ENCODE data around the gene MGMT.

Gene MGMT

DNA sequence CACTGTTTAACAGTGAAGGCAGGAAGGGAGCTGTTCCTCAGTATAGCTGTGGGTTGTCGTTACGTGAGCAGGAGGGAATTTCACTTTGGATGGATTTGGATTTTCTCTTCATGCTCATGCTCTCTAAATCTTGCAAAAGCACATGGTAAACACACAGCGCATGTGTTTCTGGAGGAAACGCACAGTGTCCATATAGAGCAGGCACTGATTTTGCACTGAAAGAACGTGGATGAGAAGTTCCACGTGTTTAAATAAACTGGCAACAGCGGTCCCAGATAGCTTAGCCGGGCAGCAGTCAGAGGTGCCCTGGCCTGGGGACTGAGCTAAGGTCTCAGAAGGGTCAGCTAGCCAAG, 188.6 kb downstream of the MGMT start:
- no peak for DNase-seq (ENCODE audit: low read depth)

DNA sequence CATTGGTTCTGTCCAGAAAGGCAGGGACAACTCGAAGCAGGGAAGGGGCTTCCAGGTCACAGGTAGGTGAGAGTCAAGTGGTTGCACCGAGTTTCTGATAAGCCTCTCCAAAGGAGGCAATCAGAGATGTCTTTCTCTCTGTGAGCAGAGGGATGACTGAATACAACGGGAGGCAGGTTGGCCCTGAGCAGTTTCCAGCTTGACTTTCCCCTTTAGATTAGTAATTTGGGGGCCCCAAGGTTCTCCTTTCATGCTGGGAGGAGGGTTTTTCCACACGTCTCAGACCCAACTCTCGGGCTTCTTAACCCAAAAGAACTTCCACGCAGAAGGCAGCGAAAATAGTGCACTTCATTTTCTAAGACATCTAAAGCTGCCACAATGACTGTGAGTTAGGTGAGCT, 189.6 kb downstream of the MGMT start:
- no peak for DNase-seq (ENCODE audit: low read depth)

DNA sequence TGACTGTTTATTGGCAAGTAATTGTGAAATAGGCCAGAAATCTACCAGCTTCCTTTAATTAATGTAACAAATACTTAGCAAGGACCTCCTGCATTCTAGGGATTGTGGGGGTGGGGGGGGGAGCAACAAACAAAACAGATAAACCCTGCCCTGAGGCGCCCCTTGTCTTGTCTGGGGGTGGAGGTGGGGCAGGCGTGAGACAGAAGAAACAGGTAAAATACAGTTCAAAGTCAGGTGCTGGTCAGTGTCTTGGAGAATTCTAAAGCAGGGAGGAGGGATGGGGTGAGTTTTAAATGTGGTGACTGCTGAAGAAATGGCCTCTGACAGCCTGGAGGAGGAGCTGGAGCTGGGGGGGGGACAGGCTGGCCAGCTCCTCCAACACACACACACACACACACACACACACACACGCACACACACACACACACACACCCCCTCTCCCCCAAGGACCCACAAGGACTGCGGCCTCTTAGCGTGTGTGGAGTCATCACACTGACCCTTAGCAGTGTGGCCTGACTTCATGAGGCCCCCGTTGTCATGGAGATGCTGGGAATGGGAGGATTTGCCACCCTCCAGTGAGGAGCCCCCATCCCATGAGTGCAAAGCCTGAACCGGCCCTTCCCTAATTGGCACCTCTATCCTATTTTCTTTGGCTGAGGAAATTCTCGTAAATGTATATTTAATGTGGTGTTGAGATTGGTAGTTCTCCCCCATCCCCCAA, 190.4 kb downstream of the MGMT start:
- no peak for DNase-seq (ENCODE audit: low read depth)

DNA sequence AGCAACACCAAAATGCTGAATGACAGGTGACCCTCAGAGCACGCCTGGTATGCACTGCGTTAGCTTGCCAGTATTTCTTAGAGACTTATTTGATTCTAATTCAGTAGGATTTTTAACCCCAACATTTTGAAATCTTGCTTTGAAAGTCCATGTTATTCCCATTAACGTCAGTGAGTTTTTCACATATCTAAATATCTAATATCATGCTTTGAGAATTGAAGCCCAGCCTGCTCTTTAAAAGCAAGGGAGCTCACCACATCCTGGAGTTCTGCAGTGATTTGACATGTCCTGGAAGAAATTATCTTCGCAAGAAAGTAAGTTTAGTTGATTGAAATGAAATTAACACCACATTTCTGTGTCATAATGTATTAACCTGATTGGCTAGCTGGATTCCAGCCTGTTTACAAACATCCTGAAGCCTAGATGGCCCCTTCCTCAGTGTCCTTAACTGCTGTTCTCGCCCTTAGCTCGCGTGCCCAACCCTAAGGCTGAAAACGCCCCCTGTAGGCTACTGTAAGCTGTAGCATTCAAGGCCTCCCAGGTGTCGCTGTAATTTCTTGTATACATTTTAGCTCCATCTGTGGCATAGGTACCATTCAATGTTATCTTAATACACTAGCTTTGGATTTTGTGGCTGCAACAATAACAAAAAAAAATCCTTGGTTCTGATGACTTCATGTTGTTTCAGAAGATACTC, 191.5 kb downstream of the MGMT start:
- no peak for DNase-seq (ENCODE audit: low read depth)

DNA sequence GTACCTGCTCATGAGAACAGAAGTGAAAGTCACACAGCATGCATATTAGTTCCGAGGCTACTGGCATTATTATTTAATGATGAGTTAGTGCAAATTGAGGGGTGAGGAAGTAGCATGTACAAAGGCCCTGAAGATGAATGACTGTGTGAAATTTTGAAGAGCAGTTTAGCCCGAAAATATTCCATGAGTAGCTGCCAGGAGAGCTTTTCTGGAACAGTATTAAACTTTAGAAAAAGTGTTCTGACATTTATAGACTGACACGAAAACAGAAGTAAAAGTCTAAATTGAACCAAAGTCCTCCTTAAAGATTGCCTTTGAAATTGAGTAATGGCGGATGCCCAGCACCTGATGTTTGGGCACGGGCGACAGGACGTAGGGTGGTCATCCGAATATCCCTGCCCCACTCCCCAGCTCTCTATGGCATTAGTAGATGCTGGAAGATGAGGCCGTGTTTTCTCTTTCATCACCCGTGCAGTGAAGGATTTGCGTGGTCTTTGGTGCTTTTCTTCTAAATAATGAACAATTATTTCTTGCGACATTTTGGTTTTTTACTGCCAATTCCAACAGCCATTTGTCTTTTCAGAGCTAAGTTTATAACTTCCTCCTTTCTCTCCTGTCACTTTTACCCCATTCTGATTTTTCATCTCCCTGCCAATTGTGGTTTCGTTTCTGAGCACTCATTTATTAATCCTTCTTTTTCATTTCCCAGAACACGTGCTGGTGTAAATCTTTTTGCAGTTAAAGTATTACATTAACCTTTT, 192.6 kb downstream of the MGMT start:
- no peak for DNase-seq (ENCODE audit: low read depth)

DNA sequence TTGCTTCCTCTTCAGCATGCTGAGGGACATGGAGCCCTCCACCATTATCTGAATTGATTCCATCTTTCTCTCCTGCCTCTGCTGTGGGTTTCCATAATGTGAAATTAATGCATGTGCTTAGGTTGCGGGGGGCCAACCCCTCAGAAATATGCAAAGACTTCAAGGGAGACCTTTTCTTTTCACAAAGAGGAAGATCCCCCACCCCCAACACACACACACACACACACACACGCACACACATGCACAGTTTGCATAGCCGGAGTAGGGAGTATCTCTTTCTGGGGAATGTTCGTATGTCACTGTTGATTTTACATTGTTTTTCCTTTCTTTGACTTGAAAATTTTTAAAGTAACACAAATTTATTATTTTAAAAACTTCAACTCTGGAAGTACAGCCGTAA, 193.5 kb downstream of the MGMT start:
- DNase-seq (ENCODE audit: low read depth): no peak

DNA sequence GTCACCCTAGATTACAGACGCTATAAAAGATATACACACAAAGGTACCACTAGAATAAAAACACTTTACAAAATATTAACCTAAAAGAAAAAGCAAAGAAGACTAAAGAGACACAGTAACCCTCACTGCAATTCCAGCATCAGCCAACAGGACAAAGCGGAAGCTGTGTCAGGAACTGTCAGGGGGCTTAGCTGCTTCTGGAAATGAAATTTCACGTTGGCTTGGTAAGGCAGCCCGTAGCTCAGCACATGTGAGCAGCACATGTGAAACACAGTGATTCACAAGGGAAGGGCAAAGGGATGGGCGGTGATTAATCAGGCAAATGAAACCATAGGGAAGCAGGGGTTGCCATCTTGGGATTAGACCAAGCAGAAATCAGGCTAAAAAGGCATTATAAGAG, 195.4 kb downstream of the MGMT start:
- no peak for DNase-seq (ENCODE audit: low read depth)

DNA sequence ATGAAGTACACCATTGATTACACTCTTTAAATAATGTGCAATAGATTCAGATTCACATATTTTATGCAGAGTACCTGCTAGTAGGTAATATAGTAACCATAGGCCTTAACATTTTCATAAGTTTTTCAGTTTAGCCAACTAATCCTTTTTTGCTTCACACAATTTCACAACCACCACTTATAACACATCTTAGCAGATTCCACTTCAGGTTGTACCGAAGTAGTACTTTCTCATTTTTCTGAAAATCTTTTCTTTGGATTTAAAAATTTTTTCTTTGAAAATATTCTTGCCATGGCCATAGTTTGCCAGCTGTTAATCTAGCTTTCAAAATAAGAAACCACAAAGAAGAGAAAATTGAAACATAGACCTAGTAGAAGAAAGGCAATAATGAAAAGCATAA, 203.1 kb downstream of the MGMT start:
- no peak for DNase-seq (ENCODE audit: low read depth)

DNA sequence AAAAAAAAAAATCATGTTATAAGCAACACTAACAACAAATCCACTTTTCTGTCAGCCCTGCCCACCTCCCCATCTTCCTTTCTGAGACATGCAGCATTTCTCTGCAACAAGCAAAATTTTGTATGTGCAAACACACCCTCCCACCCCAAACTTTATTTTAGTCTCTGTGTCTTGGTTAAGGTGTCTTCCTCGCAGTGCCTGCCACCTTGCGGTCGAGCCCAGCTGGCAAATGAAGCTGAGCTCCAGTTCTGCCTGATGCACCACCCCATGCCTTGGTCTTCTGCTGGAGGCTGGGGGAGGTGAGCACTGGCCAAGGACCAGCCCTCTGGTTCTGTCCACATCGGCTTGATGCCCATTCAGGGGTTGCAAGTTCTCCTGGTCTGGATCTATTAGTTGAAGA, 206.3 kb downstream of the MGMT start:
- no peak for DNase-seq (ENCODE audit: low read depth)

DNA sequence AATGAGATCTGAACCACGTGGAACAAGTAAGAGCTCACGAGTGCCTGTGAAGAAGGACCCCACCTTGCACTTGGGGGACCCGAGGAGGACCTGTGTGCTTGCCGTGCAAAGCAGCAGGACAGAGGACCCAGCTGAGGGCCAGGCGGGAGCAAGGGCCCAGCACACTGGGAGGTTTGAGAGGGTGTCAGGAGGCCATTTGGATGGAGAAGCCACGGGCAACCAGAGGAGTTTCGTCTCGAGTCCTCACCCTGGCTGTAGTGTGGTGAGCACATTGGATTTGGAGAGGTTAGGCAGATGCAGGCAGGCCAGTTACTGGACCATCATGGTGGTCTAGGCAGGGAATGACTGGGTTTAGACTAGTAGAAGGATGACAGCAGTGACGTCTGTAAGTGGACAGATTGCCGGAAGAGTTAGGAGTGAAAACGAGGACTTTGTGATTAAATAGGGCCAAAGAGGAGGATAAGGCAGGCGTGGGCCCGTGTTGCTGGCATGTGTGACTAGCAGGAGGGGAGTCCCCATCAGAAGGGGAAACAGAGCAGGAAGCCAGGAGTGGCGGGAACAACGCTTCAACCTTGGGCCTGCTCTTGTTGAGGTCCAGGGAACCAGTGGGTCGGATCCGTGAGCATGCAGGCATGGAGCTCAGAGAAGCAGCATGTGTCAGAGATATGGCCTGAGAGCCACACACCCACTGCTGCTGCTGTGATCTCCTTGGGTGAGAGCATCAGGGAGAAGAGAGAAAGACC, 208.2 kb downstream of the MGMT start:
- DNase-seq (ENCODE audit: low read depth): no peak

DNA sequence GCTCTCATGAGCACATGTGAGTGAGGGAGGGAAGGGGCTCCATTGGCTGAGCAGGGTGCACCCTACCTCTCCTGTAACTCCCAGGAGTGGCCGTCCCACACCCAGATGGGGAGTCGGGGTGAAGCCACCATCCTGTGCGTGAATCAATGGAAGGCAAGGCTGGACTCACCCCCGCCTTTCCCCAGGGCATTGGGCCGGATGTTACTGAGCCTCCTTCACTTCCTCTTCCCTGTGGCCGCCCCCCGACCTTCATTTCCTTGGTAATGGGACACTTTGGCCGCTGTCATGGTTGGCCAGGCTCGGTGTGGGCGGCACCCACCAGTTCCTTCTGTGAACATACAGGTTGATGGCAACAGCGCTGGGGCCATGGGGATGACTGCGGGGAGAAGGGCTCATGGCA, 209.0 kb downstream of the MGMT start:
- no peak for DNase-seq (ENCODE audit: low read depth)

DNA sequence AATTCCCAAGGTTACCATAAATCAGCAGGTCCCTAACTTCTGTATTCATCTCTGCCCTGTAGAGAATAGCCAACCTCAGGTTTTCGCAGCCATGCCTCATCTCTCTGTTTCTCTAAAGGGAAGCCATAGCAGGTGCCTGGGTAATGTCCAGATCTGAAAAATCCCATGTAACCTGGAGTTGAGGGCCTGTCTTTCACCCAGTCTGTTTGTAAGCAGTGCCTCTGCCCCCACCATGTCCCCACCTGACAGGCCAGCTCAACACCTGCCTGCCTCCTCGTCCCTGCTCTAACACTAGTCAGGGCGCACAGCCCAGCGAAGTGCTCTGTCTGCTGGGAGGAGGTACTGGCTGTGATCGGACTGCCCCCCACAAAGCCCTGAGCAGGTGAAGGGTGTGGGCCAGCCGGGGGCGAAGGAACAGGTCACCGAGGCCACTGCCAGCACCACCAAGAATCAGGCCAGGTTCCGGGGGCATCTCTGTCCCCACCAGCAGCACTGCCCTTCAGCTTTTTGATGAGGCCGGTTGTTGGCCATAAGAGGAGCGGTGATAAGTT, 210.4 kb downstream of the MGMT start:
- no peak for DNase-seq (ENCODE audit: low read depth)

DNA sequence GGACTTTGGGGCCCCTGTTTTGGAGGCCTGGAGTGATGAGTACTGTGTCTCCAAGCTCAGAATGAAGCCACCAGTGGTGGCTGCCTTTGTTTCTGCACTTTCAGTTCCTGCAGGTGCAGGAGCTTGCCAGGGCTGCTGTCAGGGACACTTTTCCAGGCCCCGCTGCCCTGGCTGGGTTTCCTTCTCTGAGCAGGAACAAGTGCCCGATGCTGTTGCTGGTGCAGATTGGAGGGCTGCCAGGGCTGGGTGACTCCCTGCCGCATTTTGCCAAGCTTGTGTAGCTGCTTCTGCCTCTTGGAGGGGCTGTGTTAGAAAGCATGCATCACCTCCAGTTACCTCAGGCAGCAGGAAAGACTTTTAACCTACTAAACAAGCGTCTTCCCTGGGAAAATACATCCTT, 211.1 kb downstream of the MGMT start:
- DNase-seq (ENCODE audit: low read depth): no peak

DNA sequence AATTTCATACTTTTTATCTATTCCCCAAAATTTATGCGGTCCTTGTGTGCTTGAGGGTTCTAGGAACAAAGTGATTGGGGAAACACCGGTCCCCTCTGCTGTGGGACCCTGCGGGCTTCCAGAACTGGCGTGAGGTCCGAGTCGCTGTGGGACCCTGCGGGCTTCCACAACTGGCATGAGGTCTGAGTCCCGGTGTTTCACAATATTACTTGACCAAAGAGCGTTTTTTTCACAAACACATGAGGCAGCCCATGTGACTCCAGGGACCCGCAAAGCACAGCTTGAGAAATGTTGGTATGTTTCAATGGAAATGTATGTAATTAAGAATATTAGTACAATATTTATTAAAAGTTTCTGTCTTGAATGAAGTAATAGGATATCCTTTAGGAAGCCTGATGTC, 212.2 kb downstream of the MGMT start:
- no peak for DNase-seq (ENCODE audit: low read depth)

DNA sequence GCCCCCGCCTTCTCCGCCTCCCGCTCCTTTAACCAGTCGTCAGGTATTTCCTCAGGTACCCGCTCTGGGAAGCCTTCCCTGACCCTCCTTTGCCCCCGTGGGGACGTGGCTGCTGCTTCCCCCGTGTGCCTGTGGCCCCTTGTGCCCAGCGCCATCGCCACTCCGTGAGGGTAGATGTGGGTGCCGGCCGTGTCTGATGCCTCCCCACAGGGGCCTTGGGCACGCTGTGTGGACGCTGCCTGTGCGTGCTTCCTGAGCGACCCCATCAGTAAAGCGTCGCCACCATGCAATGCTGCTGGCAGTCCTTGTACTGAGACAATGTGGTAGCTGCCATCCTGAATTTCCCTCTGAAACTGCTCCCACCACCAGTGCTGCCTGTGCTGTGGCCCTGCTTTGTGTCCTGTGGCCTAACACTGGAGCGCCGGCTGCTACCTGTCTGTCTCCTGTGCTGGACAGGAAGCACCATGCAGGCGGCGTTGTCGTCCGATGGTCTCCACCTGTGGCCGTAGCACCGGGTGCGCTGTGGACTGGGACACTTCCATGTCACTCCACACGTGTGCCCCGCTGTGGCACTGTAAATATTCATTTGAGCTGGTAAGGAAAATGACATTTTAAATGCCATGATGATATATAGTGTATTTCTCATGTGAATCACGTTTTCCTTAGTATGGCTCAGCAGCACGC, 213.8 kb downstream of the MGMT start:
- no peak for DNase-seq (ENCODE audit: low read depth)

DNA sequence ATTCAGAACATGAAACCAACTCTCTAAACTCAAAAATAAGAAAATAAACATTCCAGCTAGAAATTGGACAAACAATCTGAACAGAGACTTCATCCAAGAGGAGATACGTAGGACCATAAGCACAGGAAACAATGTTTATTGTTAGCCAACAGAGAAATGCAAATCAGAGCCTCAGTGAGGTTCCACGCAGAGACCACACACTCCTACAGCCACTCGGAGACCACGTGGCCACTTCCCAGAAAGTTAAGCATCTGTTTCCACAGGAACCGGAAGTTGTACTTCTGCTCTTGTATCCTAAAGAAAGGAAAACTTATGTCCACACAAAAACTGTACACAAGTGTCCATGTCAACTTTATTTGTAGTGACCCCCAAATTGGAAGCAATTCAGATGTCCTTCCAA, 214.8 kb downstream of the MGMT start:
- DNase-seq (ENCODE audit: low read depth): no peak

DNA sequence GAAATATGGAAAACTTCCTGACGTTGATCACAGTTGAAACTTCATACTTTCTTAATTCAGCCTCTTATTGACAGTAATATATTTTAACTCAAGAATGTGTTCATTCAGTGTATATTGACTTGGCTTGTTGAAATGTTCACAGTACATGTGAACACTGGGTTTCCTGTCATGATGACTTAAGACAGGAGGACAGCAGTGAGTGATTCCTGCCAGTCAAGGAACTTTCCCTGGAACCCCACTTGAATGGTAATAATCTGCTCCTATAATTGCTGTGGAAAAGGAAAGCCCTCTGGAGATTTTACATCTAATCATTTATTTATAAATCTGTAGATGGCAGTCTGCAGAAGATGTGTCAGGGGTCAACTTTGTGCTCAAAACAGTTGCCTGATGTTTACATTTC, 216.5 kb downstream of the MGMT start:
- DNase-seq (ENCODE audit: low read depth): no peak

DNA sequence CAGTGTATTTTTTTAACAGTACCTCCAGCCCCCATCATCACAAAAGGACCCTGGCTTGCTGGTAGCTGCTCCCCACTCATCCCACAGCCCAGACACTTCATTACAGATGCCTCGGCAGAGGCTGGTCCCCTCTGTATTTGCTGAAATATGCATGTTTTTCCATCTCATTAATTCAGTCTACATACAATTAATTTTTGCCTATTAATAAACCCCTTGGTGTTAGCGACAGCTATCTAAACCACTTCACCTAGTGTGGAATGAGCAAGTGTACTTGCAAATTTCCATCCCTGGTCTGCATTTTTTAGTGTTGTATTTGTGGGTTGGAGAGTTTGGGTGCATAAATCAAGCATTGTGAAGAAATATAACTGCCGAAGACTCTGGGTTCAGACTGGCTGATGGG, 216.9 kb downstream of the MGMT start:
- DNase-seq (ENCODE audit: low read depth): no peak

DNA sequence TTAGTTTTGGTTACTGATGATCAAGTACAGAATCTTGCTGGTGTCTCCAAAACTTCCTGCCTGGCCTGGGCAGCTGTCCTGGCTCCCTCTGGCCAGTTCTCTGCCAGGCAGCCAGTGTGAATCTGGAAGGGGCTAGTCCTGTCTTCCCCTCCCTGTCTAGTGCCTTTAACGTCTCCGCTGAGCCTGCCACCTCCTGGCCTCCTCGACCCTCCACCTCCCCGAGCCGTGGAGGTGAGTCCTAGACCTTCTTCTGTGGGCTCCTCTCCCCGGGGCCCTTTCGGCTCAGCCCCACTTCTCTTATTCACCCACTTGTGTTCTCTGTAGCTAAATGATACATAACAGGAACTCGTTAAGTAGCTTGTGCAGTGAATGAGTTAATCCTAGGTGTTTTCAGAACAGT, 218.2 kb downstream of the MGMT start:
- DNase-seq (ENCODE audit: low read depth): no peak

DNA sequence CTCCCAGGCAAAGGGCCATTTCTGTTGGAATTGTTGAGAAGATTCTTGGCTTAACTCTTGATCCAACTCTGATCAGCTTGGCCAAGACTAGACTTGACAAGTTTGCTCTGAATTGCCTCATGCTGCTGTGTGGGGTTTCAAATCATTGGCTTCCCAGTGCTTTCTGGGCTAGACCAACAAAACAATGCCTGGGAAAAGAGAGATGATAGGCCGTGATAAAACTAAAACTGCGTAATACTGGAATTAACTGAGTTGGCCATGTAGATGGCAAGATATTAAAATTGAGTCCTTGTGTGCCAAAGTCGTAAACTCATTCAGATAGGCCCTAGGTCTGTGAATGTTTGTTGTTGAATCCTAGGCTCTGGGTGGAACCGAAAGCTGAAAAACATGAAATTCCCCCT, 222.6 kb downstream of the MGMT start:
- no peak for DNase-seq (ENCODE audit: low read depth)

DNA sequence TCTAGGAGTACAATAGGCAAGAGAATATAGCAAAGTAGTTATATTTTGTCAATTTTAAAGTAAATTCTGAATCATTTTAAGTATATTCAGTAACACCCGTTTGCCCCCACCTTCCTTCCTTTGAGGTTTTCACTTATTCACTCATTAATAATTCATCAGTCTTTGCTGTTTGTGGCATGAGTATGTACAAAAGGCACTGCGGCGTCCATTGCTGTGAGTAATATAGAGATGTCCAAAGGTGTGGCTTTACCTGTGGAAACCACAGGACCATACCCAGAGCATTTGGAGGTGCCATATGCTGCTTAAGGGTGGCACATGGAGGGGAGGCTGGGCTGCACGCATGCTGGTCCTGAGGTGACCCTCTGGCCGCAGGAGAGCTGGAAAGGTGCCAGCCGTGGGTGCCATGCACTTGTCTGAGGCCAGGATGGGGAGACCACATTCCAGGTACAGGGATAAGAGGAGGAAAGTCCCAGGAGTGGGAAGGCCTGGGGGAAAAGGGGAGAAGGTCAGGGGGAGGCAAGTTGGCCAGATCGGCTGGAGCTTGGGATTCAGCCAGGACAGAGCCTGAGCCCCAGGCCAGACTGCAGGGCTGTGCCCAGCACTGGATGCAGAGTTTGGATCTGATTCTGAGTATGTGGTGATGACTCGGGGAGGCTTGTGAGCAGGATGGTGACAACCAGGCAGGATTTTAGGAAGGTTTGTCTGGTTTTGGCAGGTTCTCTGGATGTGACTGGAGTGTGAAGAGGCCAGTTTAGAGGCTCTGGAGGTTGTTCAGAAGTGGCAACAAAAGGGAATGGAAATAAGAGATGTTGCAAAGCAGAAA, 223.4 kb downstream of the MGMT start:
- no peak for DNase-seq (ENCODE audit: low read depth)

Measured in activated T-cell treated with anti-CD3 and anti-CD28 coated beads for 48 hours (primary cell).